ENCODE results near the gene NTSR1.

The NTSR1 gene

DNA sequence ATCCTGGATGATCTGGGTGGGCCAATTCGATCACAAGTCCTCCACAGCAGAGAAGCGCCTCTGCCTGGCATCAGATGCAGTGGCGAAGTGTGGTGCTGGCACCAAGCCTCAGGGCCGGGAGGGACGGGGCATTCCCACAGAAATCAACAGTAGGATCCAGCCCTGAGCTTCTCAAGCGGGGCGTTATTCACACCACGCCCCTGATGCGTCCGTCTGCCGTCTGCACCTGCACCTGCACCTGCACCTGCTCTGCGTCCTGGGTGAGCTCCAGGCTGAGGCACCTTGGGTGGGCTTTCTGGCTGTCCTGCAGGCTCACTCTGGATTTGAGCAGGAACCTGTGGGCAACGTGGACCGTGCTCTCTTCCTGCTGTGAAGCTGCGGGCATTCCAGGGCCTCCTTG, 13.8 kb upstream of the NTSR1 start:
- no peak for DNase-seq

GRCh38 chr20:62695448-62696414, 12.9 kb upstream of the NTSR1 start:
- no peak for DNase-seq

- no peak for DNase-seq
Observed at GRCh38 chr20:62696434-62696957, 12.1 kb upstream of the NTSR1 start.

DNA sequence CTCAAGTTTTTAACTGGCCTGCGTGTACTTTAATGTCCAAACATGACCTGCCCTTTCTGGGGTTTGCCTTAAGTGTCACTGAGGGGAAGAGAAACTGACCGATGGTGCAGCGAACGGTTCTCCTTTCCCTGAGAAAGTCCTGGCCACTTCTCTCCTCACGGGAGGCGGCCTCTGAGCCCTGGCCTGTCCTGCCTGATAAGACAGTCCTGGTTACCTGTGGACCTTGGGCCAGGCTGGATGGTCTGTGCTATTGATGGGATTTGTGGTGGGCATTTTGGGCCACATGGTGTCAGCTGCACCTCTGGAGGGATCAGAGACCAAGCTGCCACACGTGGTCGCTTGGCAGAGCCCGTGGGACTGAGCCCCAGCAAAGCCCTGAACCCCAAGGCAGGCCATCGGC, 11.6 kb upstream of the NTSR1 start:
- DNase-seq = no peak

DNA sequence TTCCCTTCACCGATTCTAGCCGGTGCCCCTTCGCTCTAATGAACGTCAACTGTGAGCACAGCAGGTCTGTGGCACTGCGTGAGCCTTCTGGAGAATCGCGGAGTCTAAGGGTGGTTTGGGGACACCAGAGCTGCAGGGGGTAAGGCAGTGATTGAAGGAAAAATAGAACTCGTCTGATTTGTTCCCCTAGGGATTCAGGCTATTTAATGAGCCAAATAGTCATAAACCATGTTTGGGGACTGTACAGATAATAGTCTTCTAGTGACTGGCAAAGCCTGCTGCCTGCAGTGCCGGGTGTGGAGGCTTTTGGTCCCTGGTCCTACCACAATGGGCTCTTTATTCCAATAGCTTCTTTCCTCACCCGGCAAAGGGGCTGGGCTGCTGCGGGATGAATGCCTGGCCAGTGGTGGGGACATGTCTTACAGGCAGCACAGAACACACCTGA, 11.1 kb upstream of the NTSR1 start:
- DNase-seq = no peak

DNA sequence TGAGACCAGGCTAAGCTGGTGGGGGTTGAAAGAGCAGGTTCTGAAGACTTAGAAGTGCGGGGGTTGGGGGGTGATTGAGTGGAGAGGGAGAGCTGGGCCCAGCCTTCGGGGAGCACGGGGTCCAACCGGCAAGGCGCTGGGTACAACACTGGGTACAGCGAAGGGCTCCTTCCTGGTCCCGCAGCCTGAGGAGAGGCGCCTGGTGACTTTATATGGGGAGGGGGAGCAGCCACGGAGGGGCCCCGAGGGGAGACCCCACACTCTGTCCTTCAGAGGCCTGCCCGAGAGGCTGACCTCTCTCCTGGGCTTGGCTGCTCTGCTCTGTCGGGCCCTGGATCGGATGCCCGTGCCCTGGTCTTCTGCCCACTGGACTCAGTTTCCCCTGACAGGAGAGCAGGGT, 10.4 kb upstream of the NTSR1 start:
- DNase-seq = no peak

GRCh38 chr20:62699296-62699695, 9.3 kb upstream of the NTSR1 start:
- no peak for DNase-seq

- DNase-seq = no peak
Observed at GRCh38 chr20:62699741-62700140, 8.9 kb upstream of the NTSR1 start.

- no peak for DNase-seq
Observed at GRCh38 chr20:62700261-62700930, 8.2 kb upstream of the NTSR1 start.

- no peak for DNase-seq
Observed at GRCh38 chr20:62701161-62702012, 7.2 kb upstream of the NTSR1 start.

- DNase-seq = no peak
Observed at GRCh38 chr20:62702013-62702300, 6.7 kb upstream of the NTSR1 start.

DNA sequence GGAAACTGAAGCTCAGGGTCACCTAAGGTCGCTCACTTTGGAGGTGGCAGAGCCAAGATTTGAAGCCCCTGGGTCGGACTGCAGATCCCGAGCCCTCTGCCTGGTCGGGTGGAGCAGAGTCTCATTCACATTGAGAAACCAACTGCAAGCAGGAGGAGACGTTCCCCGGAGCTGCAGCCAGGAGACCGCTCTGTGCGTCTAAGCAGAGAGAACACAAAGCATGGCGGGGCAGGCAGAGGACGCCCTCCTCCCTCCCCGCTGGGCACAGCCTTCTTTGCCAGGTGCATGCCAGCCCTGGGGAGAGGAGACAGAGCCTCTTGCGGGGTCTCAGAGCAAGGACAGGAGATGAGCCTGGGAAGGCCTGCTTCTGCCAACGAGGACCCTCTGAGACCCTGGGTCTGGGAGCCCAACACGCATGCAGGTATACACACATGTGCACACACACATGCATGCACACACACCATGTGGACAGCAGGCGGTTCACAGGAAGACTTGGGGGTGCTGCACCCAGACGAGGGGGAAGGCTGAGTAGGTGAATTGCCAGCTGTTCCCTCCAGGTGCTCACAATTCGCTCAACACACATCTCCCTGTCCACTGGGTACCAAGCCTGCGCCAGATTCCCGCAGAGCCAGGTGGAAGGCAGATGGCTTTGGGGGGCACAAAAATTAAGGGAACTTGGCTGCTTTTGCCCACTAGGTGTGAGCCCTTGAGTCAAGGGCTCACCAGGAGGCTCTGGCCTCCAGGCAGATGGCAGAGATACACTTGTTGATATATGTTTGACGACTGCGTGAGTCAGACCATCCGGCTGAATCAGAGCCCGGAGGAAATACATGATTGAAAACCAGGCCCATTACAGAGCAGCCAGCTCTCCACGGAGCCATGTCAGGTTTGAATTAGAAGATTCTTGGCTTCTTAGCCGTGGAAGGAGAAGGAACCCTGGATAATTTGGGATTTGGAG, 5.5 kb upstream of the NTSR1 start:
- no peak for DNase-seq

DNA sequence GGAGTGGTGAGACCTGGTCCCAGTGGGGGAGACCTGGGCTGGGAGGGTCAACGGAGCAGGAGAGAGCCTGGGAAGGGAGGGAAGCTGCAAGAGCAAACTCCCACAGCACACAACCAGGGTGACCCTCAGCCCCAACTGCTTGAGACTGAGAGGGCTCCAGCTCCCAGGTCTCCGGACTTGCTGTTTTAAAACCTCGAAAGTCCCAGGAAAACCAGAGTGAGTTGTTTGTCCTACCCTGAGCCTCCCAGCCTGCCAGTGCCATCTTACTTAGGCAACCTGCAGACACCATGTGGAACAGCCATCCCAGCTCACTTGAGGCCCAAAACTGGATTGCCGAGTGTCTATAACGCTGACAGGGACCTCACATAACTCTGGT, 4.8 kb upstream of the NTSR1 start:
- DNase-seq = no peak

DNA sequence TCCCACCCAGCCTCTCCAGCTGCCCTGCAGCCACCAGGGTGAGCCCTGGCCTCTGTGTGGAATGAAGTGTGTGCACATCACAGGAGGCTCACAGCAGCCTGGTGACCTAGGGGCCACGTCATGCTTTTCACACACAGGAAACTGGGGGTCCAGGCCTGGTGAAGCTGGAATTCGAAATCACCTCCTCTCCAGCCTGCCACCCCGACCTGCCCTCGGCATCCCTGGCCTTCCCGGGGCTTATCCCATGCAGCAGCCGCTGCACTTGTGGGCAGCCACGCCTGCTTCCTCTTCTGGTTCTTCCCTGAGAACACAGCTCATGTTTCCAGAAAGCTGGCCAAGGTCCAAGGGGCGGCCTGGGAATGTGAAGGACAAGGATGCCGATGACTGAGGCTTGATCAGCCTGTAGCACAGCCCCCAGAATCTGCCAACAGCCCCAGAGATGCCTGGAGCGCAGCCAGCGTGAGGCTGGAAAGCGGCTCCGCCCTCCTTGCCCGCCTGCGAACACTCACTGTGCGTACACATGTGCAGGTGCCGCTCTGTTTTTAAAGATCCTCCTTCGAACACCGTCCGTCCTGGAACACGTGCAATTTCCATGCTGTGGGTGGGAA, 4.2 kb upstream of the NTSR1 start:
- DNase-seq = no peak

- no peak for DNase-seq
Observed at GRCh38 chr20:62705627-62706026, 3.0 kb upstream of the NTSR1 start.

- DNase-seq = no peak
Observed at GRCh38 chr20:62706344-62706743, 2.3 kb upstream of the NTSR1 start.

DNA sequence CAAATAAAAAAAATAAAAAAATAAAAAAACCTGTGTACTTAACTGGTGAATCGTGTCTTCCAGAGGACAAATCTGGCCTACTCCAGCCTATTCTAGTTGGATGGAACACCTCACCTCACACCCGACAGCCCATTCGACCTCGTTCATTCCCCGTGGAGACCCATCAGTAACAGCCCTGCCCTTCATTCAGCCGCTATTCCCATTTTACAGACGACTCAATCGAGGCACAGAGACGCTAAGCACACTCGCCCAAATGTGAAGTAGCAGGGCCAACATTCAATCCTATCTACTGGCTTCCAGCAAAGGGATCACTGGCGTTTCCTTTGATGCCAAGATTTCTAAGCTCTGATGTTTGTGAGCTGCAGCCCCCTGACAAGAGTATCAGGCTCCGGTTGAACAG, 1.8 kb upstream of the NTSR1 start:
- DNase-seq = no peak

GRCh38 chr20:62707276-62707920, 1.2 kb upstream of the NTSR1 start:
- no peak for DNase-seq

GRCh38 chr20:62707921-62708521, 615 bp upstream of the NTSR1 start:
- no peak for DNase-seq

DNA sequence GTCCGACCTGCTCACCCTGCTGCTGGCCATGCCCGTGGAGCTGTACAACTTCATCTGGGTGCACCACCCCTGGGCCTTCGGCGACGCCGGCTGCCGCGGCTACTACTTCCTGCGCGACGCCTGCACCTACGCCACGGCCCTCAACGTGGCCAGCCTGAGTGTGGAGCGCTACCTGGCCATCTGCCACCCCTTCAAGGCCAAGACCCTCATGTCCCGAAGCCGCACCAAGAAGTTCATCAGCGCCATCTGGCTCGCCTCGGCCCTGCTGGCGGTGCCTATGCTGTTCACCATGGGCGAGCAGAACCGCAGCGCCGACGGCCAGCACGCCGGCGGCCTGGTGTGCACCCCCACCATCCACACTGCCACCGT, 885 bp downstream of the NTSR1 start:
- no peak for DNase-seq
